ENCODE measurements around the gene TENT4A. TPM values are rescaled to one million over a fixed set of nuclear protein-coding genes. Genes with fewer than 3 reads are reported as not detected.

TENT4A gene
- total RNA-seq, 3 donors from 2014 or later: 16.0 to 26.2 (median 16.3) TPM

- no peaks in the 10 kb centered on the region for H3K4me1 ChIP-seq (ENCODE audit: low read depth)
- intact Hi-C loops (cut with DNase I, micrococcal nuclease): no loop called here
Observed at GRCh38 chr5:6790346-6790865, 77.2 kb downstream of the TENT4A start.

GRCh38 chr5:6791031-6791430, 77.8 kb downstream of the TENT4A start:
- Histone ChIP-seq H3K36me3 (ENCODE audit: low read depth) (no peaks in the 10 kb centered on the region), H3K4me3 (no peak overlapping the region), H3K4me1 (ENCODE audit: low read depth) (no peaks in the 10 kb centered on the region), H3K9me3 (no peaks in the 10 kb centered on the region)
- intact Hi-C loops (cut with DNase I, micrococcal nuclease): no loop called here
- no peak for TF ChIP-seq CTCF (IDR thresholded peaks at IDR 0.05)
- DNase-seq (no peak), ATAC-seq (no peak)

More at GRCh38 chr5:6790346-6790865, 77.2 kb downstream of the TENT4A start:
- DNase-seq: no peak
- ATAC-seq: no peak
- Histone ChIP-seq H3K4me3 (no peak overlapping the region), H3K36me3 (ENCODE audit: low read depth) (no peaks in the 10 kb centered on the region), H3K9me3 (no peaks in the 10 kb centered on the region)
- TF ChIP-seq CTCF (IDR thresholded peaks at IDR 0.05): no peak

- no peak for TF ChIP-seq CTCF (IDR thresholded peaks at IDR 0.05)
- Histone ChIP-seq H3K4me1 (ENCODE audit: low read depth) (no peaks in the 10 kb centered on the region), H3K36me3 (ENCODE audit: low read depth) (no peaks in the 10 kb centered on the region), H3K9me3 (no peaks in the 10 kb centered on the region), H3K4me3 (no peak overlapping the region)
- intact Hi-C loops (cut with DNase I, micrococcal nuclease): no loop called here
- DNase-seq (no peak), ATAC-seq (no peak)
Observed at GRCh38 chr5:6792376-6792775, 79.1 kb downstream of the TENT4A start.

DNA sequence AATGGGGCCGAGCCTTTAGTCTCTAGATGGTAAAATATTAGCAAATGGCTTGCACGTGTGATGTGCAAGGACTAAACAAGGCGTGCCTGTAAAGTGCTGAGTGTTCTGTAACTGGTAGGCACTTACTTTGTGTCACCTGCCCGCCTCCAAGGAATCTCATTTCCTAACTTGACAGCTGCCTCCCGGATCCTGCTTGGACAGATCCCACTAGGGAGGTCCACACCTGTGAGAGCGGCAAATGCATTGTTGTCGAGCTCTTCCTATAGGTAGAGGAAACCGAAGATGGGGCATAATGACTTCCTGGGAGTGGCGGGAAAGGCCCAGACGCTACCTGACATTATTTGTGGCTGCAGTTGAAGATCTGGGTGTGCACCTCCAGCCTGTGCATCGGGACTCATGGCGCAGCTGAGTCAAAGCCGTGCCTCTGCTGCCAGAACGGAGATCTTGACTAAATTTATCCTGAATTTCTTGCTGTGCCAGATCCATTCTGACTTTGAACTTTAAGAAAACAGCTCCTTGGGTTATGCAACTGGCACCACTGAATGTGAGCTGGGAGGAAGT, 79.8 kb downstream of the TENT4A start:
- intact Hi-C loops (cut with DNase I, micrococcal nuclease): no loop called here
- ATAC-seq: no peak
- Histone ChIP-seq H3K9me3 (no peaks in the 10 kb centered on the region), H3K36me3 (ENCODE audit: low read depth) (no peaks in the 10 kb centered on the region), H3K4me3 (no peak overlapping the region), H3K4me1 (ENCODE audit: low read depth) (no peaks in the 10 kb centered on the region)
- DNase-seq: no peak
- TF ChIP-seq CTCF (IDR thresholded peaks at IDR 0.05): no peak

DNA sequence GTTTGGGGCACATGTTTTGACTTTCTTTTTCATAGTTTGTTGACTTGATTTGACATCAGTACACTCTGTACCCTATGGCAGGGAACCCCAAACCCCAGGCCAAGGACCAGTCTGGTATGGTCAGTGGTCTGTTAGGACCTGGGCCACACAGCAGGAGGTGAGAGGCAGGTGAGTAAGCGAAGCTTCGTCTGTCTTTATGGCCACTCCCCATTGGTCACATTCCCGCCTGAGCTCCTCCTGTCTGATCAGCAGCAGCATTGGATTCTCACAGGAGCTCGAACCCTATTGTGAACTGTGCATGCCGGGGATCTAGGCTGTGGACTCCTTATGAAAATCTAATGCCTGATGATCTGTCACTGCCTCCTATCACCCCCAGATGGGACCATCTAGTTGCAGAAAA, 88.0 kb downstream of the TENT4A start:
- no peaks in the 10 kb centered on the region for H3K36me3 ChIP-seq (ENCODE audit: low read depth)
- intact Hi-C loops (cut with DNase I, micrococcal nuclease): no loop called here
- no peak overlapping the region for H3K4me3 ChIP-seq
- no peaks in the 10 kb centered on the region for H3K4me1 ChIP-seq (ENCODE audit: low read depth)
- DNase-seq: no peak
- no peak for ATAC-seq
- no peaks in the 10 kb centered on the region for H3K9me3 ChIP-seq
- TF ChIP-seq CTCF (IDR thresholded peaks at IDR 0.05): no peak

All from mucosa of descending colon (tissue), 3 donors.